Progenitor cell of endocrine pancreas (in vitro differentiated cells): Measurements from ENCODE around the gene CASP9. TPM values are rescaled to one million over a fixed set of nuclear protein-coding genes. Genes with fewer than 3 reads are reported as not detected.

Experiments used
- DNase-seq: peaks from one replicate; pipeline ENCODE4 v3.0.0; 2021; ENCODE audit warnings: low spot score; ENCODE audit not compliant: unreplicated experiment
- H3K27ac Mint-ChIP-seq: 2 replicates; pipeline ENCODE4 v1.8.0; 2021; ENCODE audit warnings: mild to moderate bottlenecking, moderate library complexity, mixed read lengths
- H3K27me3 Mint-ChIP-seq: 2 replicates; pipeline ENCODE4 v1.8.0; 2021; ENCODE audit warnings: mixed read lengths
- H3K36me3 Mint-ChIP-seq: 2 replicates; pipeline ENCODE4 v1.8.0; 2022; ENCODE audit warnings: mixed read lengths; ENCODE audit not compliant: insufficient read depth
- H3K4me1 Mint-ChIP-seq: 2 replicates; pipeline ENCODE4 v1.8.0; 2021; ENCODE audit warnings: low read depth, mixed read lengths
- H3K4me3 Mint-ChIP-seq: 2 replicates; pipeline ENCODE4 v1.8.0; 2021; ENCODE audit warnings: low read depth, mild to moderate bottlenecking, moderate library complexity, mixed read lengths
- H3K9me3 Mint-ChIP-seq: 2 replicates; pipeline ENCODE4 v1.8.0; 2021; ENCODE audit warnings: low read depth, mixed read lengths
- CTCF ChIP-seq: fragments of 200-600 bp; sonication (generic); IDR thresholded peaks from one replicate; pipeline ENCODE4 v1.5.0; 2021; ENCODE audit warnings: antibody characterized with exemption, mild to moderate bottlenecking; ENCODE audit not compliant: unreplicated experiment
- long read RNA-seq: library from polyadenylated mRNA; unstranded; transcript quantifications from one replicate; pipeline ENCODE4 v2.0.0, GENCODE V29; 2020
- total RNA-seq: library from RNA; stranded (reverse); gene quantifications from 2 replicates; pipeline ENCODE4 v1.2.1, GENCODE V29; 2021

The CASP9 gene
- 24.9 and 25.2 TPM in 2 replicates for total RNA-seq
- long read RNA-seq, transcript CASP9-201 (9 exons, 2,019 nt), result major isoform, 73 of 99 reads
- long read RNA-seq, partial matches to known transcripts, result 4 of 99 reads
- long read RNA-seq, other reads (novel, unspliced or antisense), result 18 of 99 reads

GRCh38 chr1:15524021-15524282, at the start of gene CASP9:
Gene CASP9 (minus strand): TSS chr1:15524215. CDS start chr1:15524200, 15 bp downstream.
- H3K27ac Mint-ChIP-seq, result peak within 1 kb of the TSS; percentile 100
- H3K9me3 Mint-ChIP-seq, result no peaks in the 10 kb centered on the region
- peaks cover 36% of the 10 kb centered on the region for H3K4me1 Mint-ChIP-seq
- no peaks in the 10 kb centered on the region for H3K27me3 Mint-ChIP-seq
- H3K4me3 Mint-ChIP-seq, result peak within 1 kb of the TSS; percentile 93
- no peak for DNase-seq
- H3K36me3 Mint-ChIP-seq, result peaks cover 3% of the 10 kb centered on the region
- no peak for TF ChIP-seq CTCF

GRCh38 chr1:15573477-15573876, 49.5 kb upstream of the CASP9 start:
- H3K27me3 Mint-ChIP-seq, result no peaks in the 10 kb centered on the region
- H3K27ac Mint-ChIP-seq, result no peak overlapping the region
- no peak for DNase-seq
- no peaks in the 10 kb centered on the region for H3K4me1 Mint-ChIP-seq
- no peak for TF ChIP-seq CTCF
- no peaks in the 10 kb centered on the region for H3K9me3 Mint-ChIP-seq
- no peak overlapping the region for H3K4me3 Mint-ChIP-seq
- H3K36me3 Mint-ChIP-seq, result peaks cover 12% of the 10 kb centered on the region

GRCh38 chr1:15571266-15571665, 47.3 kb upstream of the CASP9 start:
- no peak overlapping the region for H3K4me3 Mint-ChIP-seq
- no peaks in the 10 kb centered on the region for H3K9me3 Mint-ChIP-seq
- no peak for TF ChIP-seq CTCF
- no peak for DNase-seq
- peaks cover 18% of the 10 kb centered on the region for H3K36me3 Mint-ChIP-seq
- no peak overlapping the region for H3K27ac Mint-ChIP-seq
- no peaks in the 10 kb centered on the region for H3K27me3 Mint-ChIP-seq
- H3K4me1 Mint-ChIP-seq, result no peaks in the 10 kb centered on the region

- no peak for DNase-seq
- no peak overlapping the region for H3K27ac Mint-ChIP-seq
- H3K27me3 Mint-ChIP-seq, result no peaks in the 10 kb centered on the region
- peaks cover 21% of the 10 kb centered on the region for H3K36me3 Mint-ChIP-seq
- no peak for TF ChIP-seq CTCF
- no peaks in the 10 kb centered on the region for H3K4me1 Mint-ChIP-seq
- no peaks in the 10 kb centered on the region for H3K9me3 Mint-ChIP-seq
- H3K4me3 Mint-ChIP-seq, result no peak overlapping the region
Observed at GRCh38 chr1:15570861-15571260, 46.8 kb upstream of the CASP9 start.

GRCh38 chr1:15568387-15569073, 44.5 kb upstream of the CASP9 start:
- Mint-ChIP-seq H3K27me3 (no peaks in the 10 kb centered on the region), H3K9me3 (no peaks in the 10 kb centered on the region), H3K4me1 (no peaks in the 10 kb centered on the region), H3K36me3 (peaks cover 27% of the 10 kb centered on the region), H3K27ac (peak overlapping the region; percentile 59), H3K4me3 (no peak overlapping the region)
- no peak for TF ChIP-seq CTCF
- DNase-seq, result no peak
